ENCODE results near the gene CPNE6. TPM values are rescaled to one million over a fixed set of nuclear protein-coding genes. Genes with fewer than 3 reads are reported as not detected.

The CPNE6 gene
- total and polyA plus RNA-seq, 2 of the 13 experiments (the other 11 are each of a cell fraction or from before 2014, with no cell fraction given) = not detected

- TF ChIP-seq ARID4A (CRISPR knock-in tag; IDR thresholded peaks at IDR 0.05; ENCODE audit: borderline replicate concordance) (no peak), NFYB (CRISPR knock-in tag; IDR thresholded peaks at IDR 0.05) (peak; percentile 72), ZNF335 (CRISPR knock-in tag; IDR thresholded peaks at IDR 0.05) (peak; percentile 71; the same call in 1 of the 2 replicates), GFI1 (CRISPR knock-in tag; IDR thresholded peaks at IDR 0.05; ENCODE audit: borderline replicate concordance) (no peak), TMF1 (CRISPR knock-in tag; IDR thresholded peaks at IDR 0.05; ENCODE audit: low read depth) (peak; percentile 99), PREB (CRISPR knock-in tag; IDR thresholded peaks at IDR 0.05) (peak; percentile 95), ZFP90 (CRISPR knock-in tag; IDR thresholded peaks at IDR 0.05; ENCODE audit: borderline replicate concordance) (peak; percentile 96)
- TF ChIP-seq, protein P1, sequence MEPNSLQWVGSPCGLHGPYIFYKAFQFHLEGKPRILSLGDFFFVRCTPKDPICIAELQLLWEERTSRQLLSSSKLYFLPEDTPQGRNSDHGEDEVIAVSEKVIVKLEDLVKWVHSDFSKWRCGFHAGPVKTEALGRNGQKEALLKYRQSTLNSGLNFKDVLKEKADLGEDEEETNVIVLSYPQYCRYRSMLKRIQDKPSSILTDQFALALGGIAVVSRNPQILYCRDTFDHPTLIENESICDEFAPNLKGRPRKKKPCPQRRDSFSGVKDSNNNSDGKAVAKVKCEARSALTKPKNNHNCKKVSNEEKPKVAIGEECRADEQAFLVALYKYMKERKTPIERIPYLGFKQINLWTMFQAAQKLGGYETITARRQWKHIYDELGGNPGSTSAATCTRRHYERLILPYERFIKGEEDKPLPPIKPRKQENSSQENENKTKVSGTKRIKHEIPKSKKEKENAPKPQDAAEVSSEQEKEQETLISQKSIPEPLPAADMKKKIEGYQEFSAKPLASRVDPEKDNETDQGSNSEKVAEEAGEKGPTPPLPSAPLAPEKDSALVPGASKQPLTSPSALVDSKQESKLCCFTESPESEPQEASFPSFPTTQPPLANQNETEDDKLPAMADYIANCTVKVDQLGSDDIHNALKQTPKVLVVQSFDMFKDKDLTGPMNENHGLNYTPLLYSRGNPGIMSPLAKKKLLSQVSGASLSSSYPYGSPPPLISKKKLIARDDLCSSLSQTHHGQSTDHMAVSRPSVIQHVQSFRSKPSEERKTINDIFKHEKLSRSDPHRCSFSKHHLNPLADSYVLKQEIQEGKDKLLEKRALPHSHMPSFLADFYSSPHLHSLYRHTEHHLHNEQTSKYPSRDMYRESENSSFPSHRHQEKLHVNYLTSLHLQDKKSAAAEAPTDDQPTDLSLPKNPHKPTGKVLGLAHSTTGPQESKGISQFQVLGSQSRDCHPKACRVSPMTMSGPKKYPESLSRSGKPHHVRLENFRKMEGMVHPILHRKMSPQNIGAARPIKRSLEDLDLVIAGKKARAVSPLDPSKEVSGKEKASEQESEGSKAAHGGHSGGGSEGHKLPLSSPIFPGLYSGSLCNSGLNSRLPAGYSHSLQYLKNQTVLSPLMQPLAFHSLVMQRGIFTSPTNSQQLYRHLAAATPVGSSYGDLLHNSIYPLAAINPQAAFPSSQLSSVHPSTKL (CRISPR knock-in tag; IDR thresholded peaks at IDR 0.05) = peak; percentile 88
- TF ChIP-seq, protein P2, sequence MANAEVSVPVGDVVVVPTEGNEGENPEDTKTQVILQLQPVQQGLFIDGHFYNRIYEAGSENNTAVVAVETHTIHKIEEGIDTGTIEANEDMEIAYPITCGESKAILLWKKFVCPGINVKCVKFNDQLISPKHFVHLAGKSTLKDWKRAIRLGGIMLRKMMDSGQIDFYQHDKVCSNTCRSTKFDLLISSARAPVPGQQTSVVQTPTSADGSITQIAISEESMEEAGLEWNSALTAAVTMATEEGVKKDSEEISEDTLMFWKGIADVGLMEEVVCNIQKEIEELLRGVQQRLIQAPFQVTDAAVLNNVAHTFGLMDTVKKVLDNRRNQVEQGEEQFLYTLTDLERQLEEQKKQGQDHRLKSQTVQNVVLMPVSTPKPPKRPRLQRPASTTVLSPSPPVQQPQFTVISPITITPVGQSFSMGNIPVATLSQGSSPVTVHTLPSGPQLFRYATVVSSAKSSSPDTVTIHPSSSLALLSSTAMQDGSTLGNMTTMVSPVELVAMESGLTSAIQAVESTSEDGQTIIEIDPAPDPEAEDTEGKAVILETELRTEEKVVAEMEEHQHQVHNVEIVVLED (CRISPR knock-in tag; IDR thresholded peaks at IDR 0.05; ENCODE audit: borderline replicate concordance) = peak; percentile 52
- TF ChIP-seq, protein P3, sequence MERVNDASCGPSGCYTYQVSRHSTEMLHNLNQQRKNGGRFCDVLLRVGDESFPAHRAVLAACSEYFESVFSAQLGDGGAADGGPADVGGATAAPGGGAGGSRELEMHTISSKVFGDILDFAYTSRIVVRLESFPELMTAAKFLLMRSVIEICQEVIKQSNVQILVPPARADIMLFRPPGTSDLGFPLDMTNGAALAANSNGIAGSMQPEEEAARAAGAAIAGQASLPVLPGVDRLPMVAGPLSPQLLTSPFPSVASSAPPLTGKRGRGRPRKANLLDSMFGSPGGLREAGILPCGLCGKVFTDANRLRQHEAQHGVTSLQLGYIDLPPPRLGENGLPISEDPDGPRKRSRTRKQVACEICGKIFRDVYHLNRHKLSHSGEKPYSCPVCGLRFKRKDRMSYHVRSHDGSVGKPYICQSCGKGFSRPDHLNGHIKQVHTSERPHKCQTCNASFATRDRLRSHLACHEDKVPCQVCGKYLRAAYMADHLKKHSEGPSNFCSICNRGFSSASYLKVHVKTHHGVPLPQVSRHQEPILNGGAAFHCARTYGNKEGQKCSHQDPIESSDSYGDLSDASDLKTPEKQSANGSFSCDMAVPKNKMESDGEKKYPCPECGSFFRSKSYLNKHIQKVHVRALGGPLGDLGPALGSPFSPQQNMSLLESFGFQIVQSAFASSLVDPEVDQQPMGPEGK (CRISPR knock-in tag; IDR thresholded peaks at IDR 0.05) = peak; percentile 97
- TF ChIP-seq, protein P4, sequence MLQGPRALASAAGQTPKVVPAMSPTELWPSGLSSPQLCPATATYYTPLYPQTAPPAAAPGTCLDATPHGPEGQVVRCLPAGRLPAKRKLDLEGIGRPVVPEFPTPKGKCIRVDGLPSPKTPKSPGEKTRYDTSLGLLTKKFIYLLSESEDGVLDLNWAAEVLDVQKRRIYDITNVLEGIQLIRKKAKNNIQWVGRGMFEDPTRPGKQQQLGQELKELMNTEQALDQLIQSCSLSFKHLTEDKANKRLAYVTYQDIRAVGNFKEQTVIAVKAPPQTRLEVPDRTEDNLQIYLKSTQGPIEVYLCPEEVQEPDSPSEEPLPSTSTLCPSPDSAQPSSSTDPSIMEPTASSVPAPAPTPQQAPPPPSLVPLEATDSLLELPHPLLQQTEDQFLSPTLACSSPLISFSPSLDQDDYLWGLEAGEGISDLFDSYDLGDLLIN (CRISPR knock-in tag; IDR thresholded peaks at IDR 0.05; ENCODE audit: borderline replicate concordance) = peak; percentile 81; the same call in 1 of the 2 replicates
Observed at GRCh38 chr14:24093901-24094840, 22.8 kb downstream of the CPNE6 start, which contains the start of gene PCK2 (continued).

All from HepG2 (cell line).